GM11168 (cell line): ENCODE results near the gene TRIM4.
"Not testable (repeated sequence)": the region's sequence is repeated elsewhere in the genome, so short reads cannot be mapped to it uniquely, and the experiment has no call there.

Source experiments
- in situ Hi-C: fragments of 300-500 bp; cut with MboI; formaldehyde crosslinking; loops from one replicate; pipeline ENCODE4 v1.12.0; 2022; ENCODE audit warnings: low sequenced_read_pairs; ENCODE audit not compliant: unreplicated experiment

TRIM4 gene

GRCh38 chr7:99926321-99926720 lies 7.0 kb upstream of the TRIM4 start:
- in situ Hi-C loops, result no loop called here

DNA sequence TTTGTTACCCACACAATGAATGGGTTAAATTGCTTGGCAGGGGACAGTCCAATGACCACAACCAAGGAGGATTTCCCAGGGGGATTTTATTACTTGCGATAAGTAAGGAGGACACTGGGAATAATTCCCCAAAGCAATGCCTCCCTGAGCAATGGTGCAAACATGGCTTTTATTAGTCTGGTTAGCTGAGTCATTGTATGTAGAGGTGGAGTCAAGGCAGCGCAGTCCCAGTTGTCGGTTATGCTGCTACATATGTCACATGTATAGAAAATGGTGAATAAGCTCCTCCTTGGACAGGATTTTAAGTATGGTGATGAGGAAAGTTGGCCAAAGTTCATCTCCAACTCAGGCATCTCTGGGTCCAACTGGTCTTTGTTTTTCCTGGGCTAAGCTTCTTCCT lies 3.9 kb upstream of the TRIM4 start:
- in situ Hi-C loops, result no loop called here

DNA sequence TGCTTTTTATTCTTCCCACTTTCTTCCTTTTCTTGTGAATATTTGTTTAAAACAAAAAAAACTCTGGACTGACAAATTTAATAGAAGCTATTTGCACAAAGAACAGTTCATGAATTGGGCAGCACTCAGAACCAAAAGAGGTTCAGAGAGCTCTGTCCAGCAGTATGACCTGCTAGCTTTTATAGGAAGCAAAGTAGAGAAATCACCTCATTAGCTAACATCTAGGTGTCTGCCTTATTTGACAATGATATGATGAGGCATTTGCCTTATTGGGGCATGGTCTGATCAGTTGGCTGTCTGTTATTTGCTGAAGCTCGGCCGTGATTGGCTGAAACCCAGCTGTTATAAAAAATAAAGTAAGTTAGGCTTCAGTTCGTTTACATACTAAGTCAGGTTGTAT lies 819 bp upstream of the TRIM4 start:
- in situ Hi-C loops, result no loop called here

DNA sequence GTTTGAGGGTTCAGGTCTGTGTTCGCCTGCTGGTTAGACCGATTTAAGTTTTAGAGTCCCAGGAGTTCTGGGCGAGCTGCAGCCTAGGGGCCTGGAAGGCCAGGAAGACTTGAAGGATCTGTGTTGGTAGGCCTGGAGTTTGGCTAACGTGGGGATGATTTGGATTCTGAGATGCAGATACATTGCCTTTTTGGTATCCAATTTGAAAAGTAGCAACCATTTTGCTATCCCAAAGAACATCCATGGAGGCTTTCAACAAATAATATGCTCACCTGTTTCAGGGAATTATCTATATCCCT lies 433 bp upstream of the TRIM4 start:
- in situ Hi-C loops, result no loop called here

GRCh38 chr7:99910976-99911375 lies 8.4 kb downstream of the TRIM4 start:
- in situ Hi-C loops, result no loop called here

DNA sequence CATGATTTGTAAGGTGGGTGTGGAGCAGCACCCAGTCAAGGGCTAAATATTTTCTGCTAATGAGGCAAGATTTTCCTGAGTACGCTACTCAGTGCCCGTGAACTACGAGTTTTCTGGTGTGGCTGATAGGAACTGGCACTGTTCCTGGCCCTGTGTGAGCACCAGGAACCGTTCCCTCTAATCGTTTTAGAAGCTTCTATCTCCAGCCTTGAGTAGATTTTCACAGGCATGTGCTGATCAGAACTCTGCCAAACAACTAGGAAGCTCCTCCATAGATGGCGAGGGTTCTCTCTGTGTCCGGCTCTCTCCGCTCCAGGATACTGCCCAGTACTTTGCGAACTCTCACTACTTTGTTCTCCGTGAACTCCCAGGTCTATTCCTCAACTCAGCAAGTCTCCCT lies 17.7 kb downstream of the TRIM4 start:
- in situ Hi-C loops, result loop anchor here (10.0 kb wide), 1 partner anchor 93 kb away; no protein-coding TSS in a partner anchor

- in situ Hi-C loops, result loop anchor here (10.0 kb wide), 1 partner anchor 95 kb away; no protein-coding TSS in a partner anchor
Measured at GRCh38 chr7:99899830-99900519, 19.4 kb downstream of the TRIM4 start.

DNA sequence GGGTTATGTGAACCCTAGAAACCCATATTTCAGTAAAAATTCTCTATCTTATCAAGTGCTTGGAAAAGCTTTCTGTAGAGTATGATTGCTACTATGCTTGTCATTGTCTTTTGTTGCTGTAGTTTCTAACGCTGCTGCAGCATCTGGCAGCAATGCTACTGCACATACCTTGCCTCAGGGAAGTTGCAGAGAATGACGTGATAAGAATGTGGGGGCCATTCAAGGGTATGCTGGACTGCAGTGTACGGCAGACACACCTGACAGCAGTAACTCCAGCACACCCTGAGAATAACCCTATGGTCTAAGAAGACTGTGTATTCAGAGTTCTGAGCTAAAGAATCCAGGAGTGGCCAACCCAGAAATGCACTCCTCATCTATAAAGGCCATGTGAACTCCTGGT lies 20.5 kb downstream of the TRIM4 start:
- in situ Hi-C loops, result no loop called here

DNA sequence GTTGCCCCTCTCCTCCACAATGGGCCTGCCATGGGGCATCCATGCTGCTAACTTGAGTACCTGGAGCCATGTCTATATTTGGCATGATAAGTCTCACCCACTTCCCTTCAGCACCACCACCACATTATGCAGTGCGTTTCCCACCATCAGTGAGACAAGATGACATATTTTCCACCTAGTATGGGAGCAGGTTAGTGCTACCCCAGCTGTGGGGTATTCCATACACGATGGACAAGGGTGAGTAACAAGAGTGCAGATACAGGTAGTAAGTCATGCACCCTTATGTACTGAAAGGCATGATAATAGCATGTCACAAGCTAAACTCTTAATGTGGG lies 21.3 kb downstream of the TRIM4 start:
- in situ Hi-C loops, result no loop called here

- in situ Hi-C loops, result no loop called here
Measured at GRCh38 chr7:99897322-99898022, 21.9 kb downstream of the TRIM4 start.

- in situ Hi-C loops, result no loop called here
Measured at GRCh38 chr7:99894738-99895137, 24.6 kb downstream of the TRIM4 start.

GRCh38 chr7:99893280-99893679 lies 26.1 kb downstream of the TRIM4 start:
- in situ Hi-C loops, result no loop called here

DNA sequence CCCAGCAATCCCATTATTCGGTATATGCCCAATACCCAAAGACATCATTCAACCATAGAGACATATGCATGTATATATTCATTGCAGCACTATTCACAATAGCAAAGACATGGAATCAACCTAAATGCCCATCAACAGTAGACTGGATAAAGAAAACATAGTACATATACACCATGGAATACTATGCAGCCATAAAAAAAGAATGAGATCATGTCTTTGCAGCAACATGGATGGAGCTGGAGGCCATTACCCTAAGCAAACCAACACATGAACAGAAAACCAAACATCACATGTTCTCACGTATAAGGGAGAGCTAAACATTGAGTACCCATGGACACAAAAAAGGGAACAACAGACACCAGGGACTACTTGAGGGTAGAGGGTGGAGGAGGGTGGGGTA lies 29.0 kb downstream of the TRIM4 start:
- in situ Hi-C loops, result not testable (repeated sequence)

- in situ Hi-C loops, result not testable (repeated sequence)
Measured at GRCh38 chr7:99888366-99888765, 31.0 kb downstream of the TRIM4 start.

GRCh38 chr7:99881370-99881769 lies 38.0 kb downstream of the TRIM4 start:
- in situ Hi-C loops, result no loop called here

DNA sequence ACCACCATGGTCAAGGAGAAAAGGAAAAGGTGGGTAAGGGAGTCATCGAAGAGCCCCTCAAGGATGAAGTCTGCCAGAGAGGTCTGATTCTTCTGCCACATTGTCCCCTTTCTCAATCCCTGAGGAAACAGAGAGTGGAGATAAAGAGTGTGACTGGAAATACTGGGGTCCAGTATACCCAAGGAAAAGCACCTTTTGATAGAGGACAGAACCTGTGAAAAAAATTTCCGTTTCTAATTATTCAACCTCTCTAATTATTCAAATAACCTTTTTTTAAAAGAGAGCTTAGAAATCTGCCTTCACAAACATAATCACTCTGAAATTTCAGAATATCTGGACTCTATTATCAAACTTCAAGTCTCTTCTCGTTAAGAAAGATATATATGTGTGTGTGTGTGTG lies 42.4 kb downstream of the TRIM4 start, which contains the start of gene OR2AE1:
Gene OR2AE1 (minus strand): TSS at position 101 of the 400 bp plus-strand sequence. CDS start 0 bp downstream, at position 101.
- in situ Hi-C loops, result no loop called here

GRCh38 chr7:99876491-99876890 lies 42.8 kb downstream of the TRIM4 start:
- in situ Hi-C loops, result no loop called here

GRCh38 chr7:99868246-99868645 lies 51.1 kb downstream of the TRIM4 start:
- in situ Hi-C loops, result no loop called here

DNA sequence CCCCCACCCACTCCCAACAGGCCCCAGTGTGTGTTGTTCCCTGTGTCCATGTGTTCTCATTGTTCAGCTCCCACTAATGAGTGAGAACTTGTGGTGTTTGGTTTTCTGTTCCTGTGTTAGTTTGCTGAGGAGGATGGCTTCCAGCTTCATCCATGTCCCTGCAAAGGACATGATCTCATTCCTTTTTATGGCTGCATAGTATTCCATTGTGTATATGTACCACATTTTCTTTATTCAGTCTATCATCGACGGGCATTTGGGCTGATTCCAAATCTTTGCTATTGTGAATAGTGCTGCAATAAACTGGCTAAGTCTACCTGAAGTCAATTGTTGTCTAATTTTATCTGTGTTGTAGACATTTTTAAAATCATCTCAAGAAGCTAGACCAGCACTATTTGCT lies 51.9 kb downstream of the TRIM4 start:
- in situ Hi-C loops, result not testable (repeated sequence)

DNA sequence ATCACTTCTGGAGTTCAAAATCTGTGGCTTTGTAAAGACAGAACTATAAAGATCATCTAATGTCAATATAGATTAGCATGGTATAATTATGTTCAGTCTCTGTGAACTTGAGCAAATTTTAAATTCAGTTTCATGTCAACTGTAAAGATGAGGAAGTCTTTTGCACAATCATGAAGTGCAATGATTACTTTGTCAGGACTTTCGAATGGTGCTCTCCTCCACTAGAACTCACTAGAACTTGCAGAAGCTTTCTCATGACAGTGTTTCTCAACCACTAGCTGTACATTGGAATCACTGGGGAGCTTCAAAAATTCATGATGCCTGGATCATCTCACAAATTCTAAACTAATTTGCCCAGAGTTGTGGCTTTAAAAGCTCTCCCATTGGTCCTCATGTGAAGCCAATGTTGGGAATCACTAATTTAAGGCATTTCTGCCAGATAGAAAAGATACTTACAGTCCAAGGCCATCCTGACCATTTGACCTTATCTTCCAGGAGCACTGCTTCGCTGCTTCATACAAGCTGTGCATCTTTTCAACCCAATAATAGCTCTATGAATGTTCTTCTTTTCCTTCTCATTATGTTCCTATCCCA lies 55.4 kb downstream of the TRIM4 start:
- in situ Hi-C loops, result no loop called here

DNA sequence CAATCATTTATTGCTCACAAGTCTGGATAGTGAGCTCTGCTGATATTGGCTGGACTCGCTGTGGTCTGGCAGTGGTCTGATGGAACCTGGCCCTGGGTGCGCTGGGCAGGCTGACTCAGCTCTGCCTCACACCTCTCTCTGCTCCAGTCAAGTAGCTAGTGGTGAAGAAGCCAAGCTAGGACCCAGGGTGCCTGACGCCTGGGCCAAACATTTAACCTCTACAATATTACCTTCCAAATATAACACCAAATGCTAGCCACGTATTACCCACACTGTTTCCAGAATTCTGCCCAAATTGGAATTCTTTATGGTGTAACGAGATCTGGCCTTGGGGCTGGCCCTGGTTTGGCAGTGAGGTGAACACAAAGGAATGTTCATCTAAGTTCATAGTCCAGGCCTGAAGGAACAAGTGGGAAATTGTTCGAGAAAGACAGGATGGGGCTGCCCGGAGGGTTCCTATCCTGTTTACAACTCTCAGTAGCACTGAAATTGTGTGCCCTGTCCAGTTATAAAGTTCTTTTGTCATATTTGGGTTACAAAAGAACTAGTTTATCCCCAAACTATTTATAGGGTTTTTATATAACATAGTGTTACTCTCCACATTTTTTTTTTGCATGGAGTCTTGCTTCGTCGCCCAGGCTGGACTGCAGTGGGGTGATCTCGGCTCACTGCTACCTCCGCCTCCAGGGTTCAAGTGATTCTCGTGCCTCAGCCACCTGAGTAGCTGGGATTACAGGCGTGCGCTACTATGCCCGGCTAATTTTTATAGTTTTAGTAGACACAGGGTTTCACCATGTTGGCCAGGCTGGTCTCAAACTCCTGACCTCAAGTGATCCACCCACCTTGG lies 58.8 kb downstream of the TRIM4 start:
- in situ Hi-C loops, result no loop called here
